HepG2 (cell line): ENCODE results near the gene BCAP29. TPM values are rescaled to one million over a fixed set of nuclear protein-coding genes. Genes with fewer than 3 reads are reported as not detected.

Experiments
- BATF2 ChIP-seq: sonication (generic); formaldehyde crosslinking; IDR thresholded peaks from 2 replicates; pipeline ENCODE4 v1.8.0; 2022; ENCODE audit warnings: mild to moderate bottlenecking, missing genetic modification reagents, moderate library complexity
- CBX2 ChIP-seq, 2 experiments: fragments of 200-600 bp in 1 of 2; sonication (generic); formaldehyde crosslinking in 1 of 2; IDR thresholded peaks; 2 replicates each; pipeline versions ENCODE4 v1.7.0 to v1.8.1; 2018 to 2022; ENCODE audit warnings: low read depth in 2 of 2, low read length in 1 of 2, mild to moderate bottlenecking in 1 of 2, missing genetic modification reagents in 1 of 2
- CREB1 ChIP-seq, 2 experiments: fragments of 450-650 bp in 1 of 2; IDR thresholded peaks; 2 replicates each; pipeline ENCODE4 v1.6.1; 2016 to 2017; ENCODE audit warnings: control low read depth in 1 of 2, mild to moderate bottlenecking in 1 of 2, missing compliant biosample characterization in 1 of 2, missing genetic modification characterization in 1 of 2
- HCFC1 ChIP-seq: fragments of 150-350 bp; IDR thresholded peaks from 2 replicates; pipeline ENCODE4 v1.6.1; 2014; ENCODE audit warnings: low read depth, low read length
- JUNB ChIP-seq: sonication (generic); formaldehyde crosslinking; IDR thresholded peaks from 2 replicates; pipeline ENCODE4 v1.8.0; 2022; ENCODE audit warnings: missing genetic modification reagents, mild to moderate bottlenecking, borderline replicate concordance
- KAT2B ChIP-seq: fragments of 150-350 bp; IDR thresholded peaks from 2 replicates; pipeline ENCODE4 v1.6.1; 2014; ENCODE audit warnings: low read depth, low read length, borderline replicate concordance
- LRRFIP1 ChIP-seq: sonication (generic); formaldehyde crosslinking; conservative IDR thresholded peaks from 2 replicates; pipeline ENCODE4 v1.4.0; 2020; ENCODE audit warnings: missing genetic modification reagents
- MTF1 ChIP-seq: sonication (generic); formaldehyde crosslinking; IDR thresholded peaks from 2 replicates; pipeline ENCODE4 v1.5.0; 2020; ENCODE audit warnings: missing genetic modification reagents
- MTF2 ChIP-seq: sonication (generic); formaldehyde crosslinking; IDR thresholded peaks from 2 replicates; pipeline ENCODE4 v1.5.0; 2020; ENCODE audit warnings: missing genetic modification reagents, borderline replicate concordance
- NR2F6 ChIP-seq, 2 experiments: IDR thresholded peaks; 2 replicates each; pipeline ENCODE4 v1.6.1; 2016; ENCODE audit warnings: antibody characterized with exemption in 1 of 2, mild to moderate bottlenecking in 1 of 2
- SIN3B ChIP-seq: fragments of 150-350 bp; IDR thresholded peaks from 2 replicates; pipeline ENCODE4 v1.6.1; 2014; ENCODE audit warnings: low read length
- SP4 ChIP-seq: sonication (generic); formaldehyde crosslinking; IDR thresholded peaks from 2 replicates; pipeline ENCODE4 v1.8.1; 2023; ENCODE audit warnings: mild to moderate bottlenecking, missing genetic modification reagents
- STAG1 ChIP-seq: sonication (generic); formaldehyde crosslinking; IDR thresholded peaks from 2 replicates; pipeline ENCODE4 v1.4.0; 2020; ENCODE audit warnings: missing genetic modification reagents
- STAT5B ChIP-seq: sonication (generic); formaldehyde crosslinking; IDR thresholded peaks from 2 replicates; pipeline ENCODE4 v1.4.0; 2020; ENCODE audit warnings: missing genetic modification reagents
- ZFP1 ChIP-seq: IDR thresholded peaks from 2 replicates; pipeline ENCODE4 v1.6.1; 2016
- ZFP36L2 ChIP-seq: sonication (generic); formaldehyde crosslinking; IDR thresholded peaks from 2 replicates; pipeline ENCODE4 v1.4.0; 2020; ENCODE audit warnings: missing genetic modification reagents
- ZNF282 ChIP-seq: fragments of 450-650 bp; IDR thresholded peaks from 2 replicates; pipeline ENCODE4 v1.6.1; 2018; ENCODE audit not compliant: partially characterized antibody
- ZNF354B ChIP-seq: sonication (generic); formaldehyde crosslinking; IDR thresholded peaks from 2 replicates; pipeline ENCODE4 v1.8.0; 2022; ENCODE audit warnings: mild to moderate bottlenecking, missing genetic modification reagents
- ZNF513 ChIP-seq: sonication (generic); formaldehyde crosslinking; conservative IDR thresholded peaks from 2 replicates; pipeline ENCODE4 v1.5.0; 2020; ENCODE audit warnings: missing genetic modification reagents
- ZNF710 ChIP-seq: sonication (generic); formaldehyde crosslinking; IDR thresholded peaks from 2 replicates; pipeline ENCODE4 v1.5.0; 2020; ENCODE audit warnings: mild to moderate bottlenecking, missing genetic modification reagents, borderline replicate concordance
- ZNF788 ChIP-seq: sonication (generic); formaldehyde crosslinking; IDR thresholded peaks from 2 replicates; pipeline ENCODE4 v1.5.0; 2020; ENCODE audit warnings: mild to moderate bottlenecking, missing genetic modification reagents, borderline replicate concordance
- ZNF883 ChIP-seq: sonication (generic); formaldehyde crosslinking; IDR thresholded peaks from 2 replicates; pipeline ENCODE4 v1.5.1; 2020; ENCODE audit warnings: mild to moderate bottlenecking, missing genetic modification reagents; ENCODE audit errors: not compliant biosample characterization
- ZNF891 ChIP-seq: sonication (generic); formaldehyde crosslinking; IDR thresholded peaks from 2 replicates; pipeline ENCODE4 v1.5.0; 2020; ENCODE audit warnings: mild to moderate bottlenecking, missing genetic modification reagents
- polyA plus RNA-seq, 8 experiments: library from polyadenylated mRNA; depleted of rRNA in 3 of 8; stranded (reverse) in 7 of 8; unstranded in 1 of 8; fragments of >200 nt; fragmentation: Illumina TruSeq in 4 of 8; extraction: Trizol in 4 of 8; gene quantifications; 2 replicates each; pipeline versions ENCODE4 v1.2.1 to v1.2.3, GENCODE V29; 2011 to 2016; ENCODE audit warnings: low read depth in 4 of 8, missing spikeins in 1 of 8, mixed read lengths in 1 of 8; ENCODE audit not compliant: insufficient read depth in 1 of 8
- total RNA-seq, 5 experiments: library from RNA; depleted of rRNA; stranded (reverse); fragments of >200 nt; fragmentation: Illumina TruSeq; extraction: Trizol; gene quantifications; 2 replicates each; pipeline ENCODE4 v1.2.3, GENCODE V29; 2016; ENCODE audit warnings: low read depth in 1 of 5

The BCAP29 gene
- total and polyA plus RNA-seq, 2 of the 13 experiments (the other 11 are each of a cell fraction or from before 2014, with no cell fraction given), result 15.3 to 35.6 TPM

- TF ChIP-seq JUNB (no peak), STAG1 (CRISPR knock-in tag) (no peak), STAT5B (no peak), NR2F6 (IDR thresholded peaks at IDR 0.05) (no peak), NR2F6 (CRISPR knock-in tag; IDR thresholded peaks at IDR 0.05) (peak; percentile 37), LRRFIP1 (CRISPR knock-in tag) (no peak), BATF2 (0 out of 2 replicates have a peak, but pooled peaks have one; percentile 26), ZNF891 (CRISPR knock-in tag) (peak; percentile 86), ZFP1 (CRISPR knock-in tag) (no peak), ZFP36L2 (CRISPR knock-in tag) (no peak; the same call in 1 of the 2 replicates), ZNF788 (CRISPR knock-in tag) (peak; percentile 74), MTF1 (peak; percentile 32; the same call in 1 of the 2 replicates), SP4 (peak; percentile 95), CREB1 (IDR thresholded peaks at IDR 0.05) (peak; percentile 93), CREB1 (CRISPR knock-in tag; IDR thresholded peaks at IDR 0.05) (peak; percentile 98), HCFC1 (no peak; the same call in 1 of the 2 replicates), MTF2 (CRISPR knock-in tag) (peak; percentile 71; the same call in 1 of the 2 replicates), KAT2B (no peak), ZNF282 (no peak), ZNF513 (no peak), SIN3B (no peak; the same call in 1 of the 2 replicates), ZNF883 (CRISPR knock-in tag) (no peak), ZNF710 (peak; percentile 46; the same call in 1 of the 2 replicates), ZNF354B (CRISPR knock-in tag) (no peak), CBX2 (IDR thresholded peaks at IDR 0.05; ENCODE audit: low read depth, low read length) (no peak), CBX2 (CRISPR knock-in tag; IDR thresholded peaks at IDR 0.05; ENCODE audit: low read depth) (no peak; the same call in 1 of the 2 replicates)
Measured at GRCh38 chr7:107563775-107564552, 16.1 kb upstream of the BCAP29 start, which contains the start of the genes COG5 and DUS4L (continued).
